ENCODE measurements around the gene SLC39A9.

Gene SLC39A9

GRCh38 chr14:69398053-69398817 is at the start of gene SLC39A9, which contains the start of gene ERH:
TSS of gene SLC39A9 (plus strand) at chr14:69398692. CDS start at chr14:69399370, 678 bp downstream.
TSS of gene ERH (minus strand) at chr14:69398299. CDS start at chr14:69398233, 66 bp downstream.
- peak; percentile 97 for DNase-seq (ENCODE audit: low read depth)

DNA sequence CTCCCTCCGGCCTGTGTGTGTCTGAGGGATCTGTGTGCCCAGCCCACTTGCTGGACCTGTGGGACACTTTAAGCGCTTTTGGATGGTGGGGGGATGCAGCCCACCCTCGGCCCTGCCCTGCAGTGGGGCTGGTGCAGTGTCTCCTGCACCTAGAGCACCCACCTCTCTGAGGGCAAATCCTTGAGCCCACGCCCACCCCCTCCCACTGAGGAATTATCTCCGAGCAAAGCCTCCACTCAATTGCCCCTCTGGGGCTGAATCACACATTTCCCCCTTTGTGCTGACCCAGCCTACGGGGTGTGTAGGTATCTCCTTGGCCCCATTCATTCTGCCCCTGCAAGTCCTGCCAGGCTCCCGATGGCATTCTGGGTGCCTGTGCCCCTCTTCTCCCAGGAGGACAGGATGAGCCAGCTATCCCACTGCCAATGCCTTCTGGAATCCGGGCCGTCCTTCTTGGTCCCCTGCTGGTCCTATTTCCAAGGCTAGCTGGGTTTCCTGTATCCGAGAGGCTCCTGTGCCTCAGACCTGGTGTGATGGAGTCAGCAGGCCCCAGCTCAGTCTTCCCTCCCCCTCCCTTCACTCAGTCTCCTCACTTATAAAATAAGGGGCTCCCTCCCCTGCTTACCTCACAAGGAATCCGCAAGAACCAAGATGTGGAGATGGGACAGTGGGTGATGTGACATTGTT is 49.3 kb upstream of the SLC39A9 start:
- no peak for DNase-seq (ENCODE audit: low read depth)

DNA sequence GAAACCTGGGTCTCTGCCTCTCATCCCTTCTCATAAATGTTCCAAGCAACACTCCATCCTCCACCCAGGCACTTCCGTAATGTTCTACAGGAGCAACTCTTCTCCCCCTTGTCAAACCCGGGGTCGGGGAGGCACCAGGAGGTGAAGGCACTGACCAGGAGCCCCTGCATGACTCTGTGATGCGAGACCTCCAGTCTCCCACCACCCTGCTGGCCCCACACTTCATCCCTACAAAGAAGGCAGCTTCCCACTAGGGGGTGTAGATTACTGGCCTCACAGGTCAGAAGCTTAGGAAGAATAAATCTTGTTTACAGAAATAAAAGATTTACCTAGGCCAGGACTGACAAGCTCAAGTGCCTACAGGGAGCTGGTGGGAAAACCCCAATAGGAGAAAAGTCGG is 47.6 kb upstream of the SLC39A9 start:
- DNase-seq (ENCODE audit: low read depth), result no peak

DNA sequence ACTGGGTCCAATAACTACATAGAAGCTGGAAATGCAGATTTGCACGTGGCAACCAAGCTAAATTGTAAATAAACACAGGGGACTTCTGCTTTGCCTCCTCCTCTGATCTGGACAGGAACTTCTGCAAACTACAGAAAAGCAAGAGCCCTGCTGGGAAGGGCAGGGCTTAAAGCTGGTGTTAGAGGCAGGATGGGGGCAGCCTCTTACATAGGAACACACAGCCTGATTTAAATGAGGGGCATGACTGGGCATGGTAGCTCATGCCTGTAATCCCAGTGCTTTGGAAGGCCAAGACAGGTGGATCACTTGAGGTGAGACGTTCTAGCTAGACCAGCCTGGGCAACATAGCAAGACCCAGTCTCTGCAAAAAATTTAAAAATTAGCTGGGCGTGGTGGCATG is 47.1 kb upstream of the SLC39A9 start:
- DNase-seq (ENCODE audit: low read depth), result no peak

- DNase-seq (ENCODE audit: low read depth), result no peak
These were observed 46.6 kb upstream of the SLC39A9 start for GRCh38 chr14:69351911-69352310.

- no peak for DNase-seq (ENCODE audit: low read depth)
These were observed 45.3 kb upstream of the SLC39A9 start for GRCh38 chr14:69353168-69353567.

GRCh38 chr14:69354383-69355153 is 43.9 kb upstream of the SLC39A9 start:
- peak; percentile 11 for DNase-seq (ENCODE audit: low read depth)

- DNase-seq (ENCODE audit: low read depth), result no peak
These were observed 43.3 kb upstream of the SLC39A9 start for GRCh38 chr14:69355154-69355597.

- DNase-seq (ENCODE audit: low read depth), result peak; percentile 51
These were observed 42.7 kb upstream of the SLC39A9 start for GRCh38 chr14:69355607-69356281.

- no peak for DNase-seq (ENCODE audit: low read depth)
These were observed 41.5 kb upstream of the SLC39A9 start for GRCh38 chr14:69356903-69357543.

DNA sequence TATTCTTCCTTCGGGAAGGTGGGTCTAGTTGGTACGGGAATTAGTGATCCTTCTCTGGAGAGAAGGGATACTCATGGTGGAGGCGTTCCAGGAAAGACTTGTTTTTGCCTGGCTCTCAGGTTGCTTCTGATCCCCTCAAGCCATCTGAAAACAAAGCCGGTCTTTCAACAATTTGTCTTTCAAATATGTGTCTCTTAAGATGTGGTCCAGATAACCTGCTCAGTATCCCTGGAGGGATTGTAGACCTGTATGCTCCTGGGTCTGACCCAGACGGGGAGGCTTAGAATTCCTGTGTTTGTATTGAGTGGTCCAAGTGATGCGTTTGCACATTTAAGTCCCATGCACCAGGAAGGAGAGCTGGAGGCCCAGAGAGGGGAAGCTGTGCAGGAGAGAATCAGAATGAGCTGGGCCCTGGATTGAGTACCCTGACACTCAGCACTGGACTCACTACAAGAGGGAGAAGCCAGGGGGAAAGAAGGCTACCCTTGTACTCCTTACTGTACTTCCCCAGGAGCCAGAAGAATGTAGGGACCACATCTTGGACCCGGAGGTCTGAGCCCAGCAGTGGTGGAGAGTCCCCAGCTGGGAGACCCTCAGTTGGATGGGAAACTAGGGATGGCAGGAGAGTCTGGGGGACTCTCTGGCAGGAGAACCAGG is 40.8 kb upstream of the SLC39A9 start:
- no peak for DNase-seq (ENCODE audit: low read depth)

DNA sequence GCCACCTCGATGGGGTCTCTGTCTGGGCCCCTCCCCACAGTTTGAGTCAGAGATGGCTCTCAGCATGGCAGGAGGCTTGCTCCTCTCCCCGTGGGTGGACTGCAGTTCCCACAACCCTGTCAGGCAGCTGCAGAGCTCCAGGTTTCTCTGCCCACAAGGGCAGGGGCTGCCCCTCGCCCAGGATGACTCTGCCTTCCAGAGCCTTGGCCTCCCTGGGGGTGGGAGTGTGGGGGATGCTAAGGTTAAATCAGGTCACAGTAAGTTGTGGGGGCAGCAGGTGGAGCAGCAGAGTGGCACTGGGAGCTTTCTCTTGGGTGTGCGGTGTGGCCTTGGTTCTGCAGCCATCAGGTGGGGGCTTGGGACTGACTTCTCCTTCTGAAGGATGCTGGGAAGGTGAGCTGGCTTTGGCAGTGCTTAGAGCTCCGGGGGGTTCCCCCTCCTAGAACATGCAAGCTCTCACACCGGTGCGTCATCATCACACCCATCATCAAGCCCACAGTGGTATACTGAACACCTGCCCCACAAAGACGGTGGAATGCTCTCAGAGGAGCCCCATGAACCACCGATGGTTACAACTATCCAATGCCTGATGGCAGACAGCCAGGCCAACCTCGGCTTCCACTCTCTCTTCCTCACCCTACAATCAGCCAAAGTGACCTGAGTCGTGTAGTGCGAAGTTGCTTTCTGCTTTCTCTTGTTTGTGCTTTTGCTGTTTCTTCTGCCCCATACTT is 40.1 kb upstream of the SLC39A9 start:
- no peak for DNase-seq (ENCODE audit: low read depth)

- no peak for DNase-seq (ENCODE audit: low read depth)
These were observed 39.5 kb upstream of the SLC39A9 start for GRCh38 chr14:69358966-69359365.

- no peak for DNase-seq (ENCODE audit: low read depth)
These were observed 37.9 kb upstream of the SLC39A9 start for GRCh38 chr14:69360438-69361108.

DNA sequence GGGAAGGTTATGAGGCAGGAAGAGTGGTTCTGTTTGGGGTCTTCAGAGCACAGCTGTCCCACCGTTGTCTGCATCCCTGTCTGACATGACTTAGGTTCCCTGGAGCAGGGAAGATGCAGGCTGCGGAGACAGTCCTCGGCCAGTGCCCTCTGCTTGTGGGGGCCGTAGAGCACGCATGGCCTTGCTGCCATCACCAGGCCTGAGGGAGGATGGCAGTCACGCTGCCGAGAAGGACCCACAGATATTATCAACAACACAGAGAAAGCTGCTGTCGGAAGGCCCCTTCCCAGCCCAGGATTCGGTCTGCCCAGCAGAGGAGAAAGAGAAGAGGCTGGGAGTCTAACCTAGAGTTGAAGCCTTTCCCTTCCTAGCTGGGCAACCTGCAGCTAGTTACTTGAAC is 35.4 kb upstream of the SLC39A9 start:
- DNase-seq (ENCODE audit: low read depth), result peak; percentile 36

DNA sequence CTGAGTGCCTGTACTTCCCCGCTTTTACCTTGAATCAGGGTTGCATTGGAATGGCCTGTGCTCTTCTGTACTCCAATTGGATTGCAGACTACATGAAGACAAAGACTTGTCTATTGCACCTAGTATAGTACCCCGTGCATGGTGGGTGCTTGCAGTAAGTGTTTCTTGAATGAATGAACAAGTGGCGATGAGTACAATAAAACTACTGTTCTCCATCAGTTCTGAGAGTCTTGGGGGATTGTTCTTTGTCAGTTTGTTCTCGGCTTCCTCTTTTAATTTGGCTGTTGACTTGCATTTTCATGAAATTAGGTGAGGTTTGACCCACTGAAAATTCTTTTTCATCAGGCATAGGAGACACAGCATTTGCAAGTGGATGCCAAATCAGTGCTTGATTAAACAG is 34.5 kb upstream of the SLC39A9 start:
- no peak for DNase-seq (ENCODE audit: low read depth)

GRCh38 chr14:69364378-69364777 is 34.1 kb upstream of the SLC39A9 start:
- no peak for DNase-seq (ENCODE audit: low read depth)

- no peak for DNase-seq (ENCODE audit: low read depth)
These were observed 32.4 kb upstream of the SLC39A9 start for GRCh38 chr14:69366069-69366468.

GRCh38 chr14:69366761-69367160 is 31.7 kb upstream of the SLC39A9 start:
- no peak for DNase-seq (ENCODE audit: low read depth)

GRCh38 chr14:69368381-69368780 is 30.1 kb upstream of the SLC39A9 start:
- no peak for DNase-seq (ENCODE audit: low read depth)
